HG03520 (cell line): ENCODE results near the gene GJA8.
A peak's percentile ranks its signal among the peaks of the same experiment; 100 is the strongest.
"Not testable (repeated sequence)": the region's sequence is repeated elsewhere in the genome, so short reads cannot be mapped to it uniquely, and the experiment has no call there.

ENCODE experiments used
- ATAC-seq: cut with Tn5 transposase; IDR thresholded peaks from one replicate; pipeline ENCODE4 v1.9.1; 2021; ENCODE audit warnings: mild to moderate bottlenecking, moderate library complexity; ENCODE audit not compliant: unreplicated experiment

GJA8 gene

GRCh38 chr1:147902253-147902845, at the start of gene GJA8:
GJA8 (plus strand) TSS chr1:147902795; CDS start chr1:147907956, 5,161 bp downstream.
- no peak for ATAC-seq

GRCh38 chr1:147853391-147853790, 49.2 kb upstream of the GJA8 start:
- no peak for ATAC-seq

- not testable (repeated sequence) for ATAC-seq
Measured at GRCh38 chr1:147854989-147855388, 47.6 kb upstream of the GJA8 start.

GRCh38 chr1:147855996-147856395, 46.6 kb upstream of the GJA8 start:
- not testable (repeated sequence) for ATAC-seq

- ATAC-seq, result not testable (repeated sequence)
Measured at GRCh38 chr1:147867204-147867603, 35.4 kb upstream of the GJA8 start.

- no peak for ATAC-seq
Measured at GRCh38 chr1:147878022-147878421, 24.6 kb upstream of the GJA8 start.

- no peak for ATAC-seq
Measured at GRCh38 chr1:147879911-147880310, 22.7 kb upstream of the GJA8 start.

- ATAC-seq, result no peak
Measured at GRCh38 chr1:147882535-147882934, 20.1 kb upstream of the GJA8 start.

GRCh38 chr1:147890177-147890790, 12.3 kb upstream of the GJA8 start:
- ATAC-seq, result peak; percentile 60

GRCh38 chr1:147891088-147891487, 11.5 kb upstream of the GJA8 start:
- ATAC-seq, result no peak

DNA sequence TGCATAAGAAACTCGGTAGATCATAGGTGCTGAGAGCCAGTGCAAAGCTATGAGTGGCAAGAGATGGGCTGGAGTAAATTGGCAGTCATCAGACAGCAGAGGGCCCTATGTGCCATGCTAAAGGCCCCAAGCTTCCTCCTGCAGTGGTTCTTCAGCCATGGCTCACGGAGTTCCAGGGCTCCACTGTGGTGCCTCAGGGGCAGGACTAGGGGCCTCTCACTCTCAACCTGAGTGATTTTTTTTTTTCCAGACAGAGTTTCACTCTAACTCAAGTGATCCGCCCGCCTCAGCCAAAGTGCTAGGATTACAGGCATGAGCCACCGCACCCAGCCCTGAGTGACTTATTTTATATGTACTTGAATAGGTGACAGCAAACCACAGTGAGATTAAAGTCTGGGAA, 10.4 kb upstream of the GJA8 start:
- no peak for ATAC-seq

DNA sequence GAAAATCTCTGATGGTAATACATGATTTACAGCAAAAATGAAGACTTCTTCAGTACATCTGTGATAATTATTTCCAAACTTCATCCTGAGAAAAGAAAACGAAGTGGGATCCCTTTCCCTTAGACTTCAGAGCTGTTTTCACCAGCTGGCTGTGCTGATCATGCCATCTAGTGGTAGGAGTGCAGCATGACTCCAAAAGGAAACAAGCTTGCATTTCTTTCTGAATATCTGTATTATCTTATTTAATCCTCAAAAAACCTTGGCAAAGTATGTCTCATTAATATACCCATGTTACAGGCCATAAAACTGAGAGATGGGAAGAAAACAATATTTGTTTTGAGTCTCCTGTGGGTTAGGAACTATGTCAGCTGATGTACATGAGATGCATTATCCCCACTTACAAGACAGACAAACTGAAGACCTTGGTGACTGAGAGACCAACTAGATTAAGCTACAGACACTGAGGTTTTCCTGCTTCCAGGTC, 9.8 kb upstream of the GJA8 start:
- no peak for ATAC-seq

GRCh38 chr1:147895123-147895522, 7.5 kb upstream of the GJA8 start:
- ATAC-seq, result no peak

DNA sequence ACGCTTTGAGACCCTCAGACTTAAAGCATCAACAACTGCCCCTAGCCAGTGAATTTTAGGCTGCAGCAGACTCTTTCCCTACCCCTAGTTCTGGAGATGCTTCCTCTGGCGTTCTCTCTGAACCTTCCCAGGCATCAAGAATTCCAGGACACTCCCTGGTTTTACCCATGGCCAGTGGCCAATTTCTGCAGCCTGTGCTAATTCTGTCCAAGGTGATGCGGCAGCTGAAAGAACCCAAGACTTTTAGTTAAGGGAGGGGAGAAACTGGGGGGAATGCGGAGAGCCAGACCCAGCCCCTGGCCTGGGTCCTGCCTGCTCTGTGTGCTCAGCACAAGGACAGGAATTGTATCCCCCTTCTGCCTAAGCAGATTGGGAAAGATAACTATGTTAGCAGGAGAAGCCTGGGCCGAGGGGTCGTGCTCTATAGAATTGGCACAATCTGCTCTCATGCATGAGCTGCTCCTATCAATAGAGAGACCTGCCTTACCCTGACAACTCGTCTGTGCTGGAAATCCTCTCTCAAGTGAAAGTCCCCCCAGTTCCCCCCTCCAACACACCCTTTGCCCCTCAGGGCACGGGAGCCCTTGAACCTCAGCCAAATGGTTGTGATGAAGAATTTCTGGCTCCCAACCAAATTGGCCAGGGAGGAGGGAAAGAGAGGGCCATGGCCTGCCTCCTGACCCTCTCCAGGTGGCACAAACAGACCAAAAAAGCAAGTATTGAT, 5.4 kb upstream of the GJA8 start:
- ATAC-seq, result no peak

- ATAC-seq, result no peak
Measured at GRCh38 chr1:147897789-147898188, 4.8 kb upstream of the GJA8 start.

DNA sequence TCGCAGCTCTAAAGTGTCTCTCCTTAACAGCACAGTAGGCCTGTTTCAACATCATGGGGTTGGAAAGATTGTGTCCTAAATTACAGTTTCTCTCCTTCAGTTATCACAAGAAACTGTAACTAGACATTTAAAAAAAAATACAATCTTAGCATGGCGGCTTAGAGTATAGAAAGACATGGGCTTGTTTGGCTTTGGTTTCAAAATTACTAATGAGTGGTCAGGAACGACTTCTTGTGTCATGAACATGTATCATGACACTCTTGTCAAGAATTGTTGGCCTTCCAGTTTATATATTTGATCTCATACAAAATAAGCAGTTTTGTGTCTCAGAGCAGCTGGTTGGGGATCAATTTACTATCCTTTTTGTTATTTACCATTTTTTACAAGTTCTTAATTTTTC, 2.1 kb downstream of the GJA8 start:
- no peak for ATAC-seq

GRCh38 chr1:147907786-147908509, 5.4 kb downstream of the GJA8 start:
- no peak for ATAC-seq

DNA sequence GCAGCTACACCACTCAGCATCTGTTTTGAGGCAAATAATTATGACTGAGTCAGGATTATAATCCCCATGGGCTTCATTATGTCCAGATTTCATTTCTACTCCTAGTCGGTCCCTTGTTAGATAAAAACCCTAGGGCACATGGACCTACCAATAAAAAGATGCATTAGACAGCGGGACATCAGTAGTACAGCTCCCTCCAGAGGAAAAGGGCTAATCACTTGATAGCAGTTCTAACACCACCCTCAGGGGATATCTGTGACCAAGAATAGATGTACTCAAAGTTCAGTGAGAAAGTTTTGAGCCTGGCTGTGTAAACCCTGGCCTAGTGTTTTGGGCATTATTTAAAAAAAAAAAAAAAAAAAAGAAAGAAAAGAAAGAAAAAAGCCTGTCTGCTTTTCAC, 10.0 kb downstream of the GJA8 start:
- ATAC-seq, result no peak

- no peak for ATAC-seq
Measured at GRCh38 chr1:147913362-147913942, 10.9 kb downstream of the GJA8 start.

GRCh38 chr1:147919896-147920295, 17.3 kb downstream of the GJA8 start:
- ATAC-seq, result no peak

DNA sequence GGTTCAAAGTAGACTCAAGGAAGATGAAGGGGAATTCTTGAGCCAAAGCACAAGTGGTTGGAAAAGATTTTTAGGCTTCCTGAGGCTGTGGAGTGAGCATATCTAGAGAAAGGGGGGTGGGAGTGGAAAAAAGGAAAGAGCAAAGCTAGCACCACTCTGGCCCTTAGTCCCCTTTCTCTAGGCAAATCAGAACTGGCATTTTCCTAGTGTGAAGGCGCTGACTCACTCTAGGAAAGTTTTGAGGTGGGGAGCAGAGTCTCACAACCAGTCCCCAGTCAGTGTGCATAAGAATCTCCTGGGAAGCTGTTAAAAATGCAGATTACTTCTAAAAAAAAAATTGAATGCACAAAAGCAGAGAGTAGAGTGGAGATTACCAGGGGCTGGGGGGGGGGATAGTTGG, 22.2 kb downstream of the GJA8 start:
- ATAC-seq, result no peak
